MG63 (cell line): ENCODE measurements around the gene LHFPL3. TPM values are rescaled to one million over a fixed set of nuclear protein-coding genes. Genes with fewer than 3 reads are reported as not detected.

Experiments
- DNase-seq: peaks from one replicate; pipeline ENCODE4 v3.0.0-alpha.2; 2020
- H3K27me3 ChIP-seq: fragments of 250-450 bp; sonication (Bioruptor Pico); 2 replicates; pipeline ENCODE4 v1.5.1; 2020; ENCODE audit warnings: mild to moderate bottlenecking, moderate library complexity
- H3K36me3 ChIP-seq: fragments of 250-450 bp; sonication (Bioruptor Pico); 2 replicates; pipeline ENCODE4 v1.5.1; 2020; ENCODE audit warnings: mild to moderate bottlenecking, moderate library complexity
- H3K4me3 ChIP-seq: fragments of 250-450 bp; sonication (Bioruptor Pico); 2 replicates; pipeline ENCODE4 v1.5.1; 2020; ENCODE audit warnings: mild to moderate bottlenecking, moderate library complexity
- H3K9me3 ChIP-seq: fragments of 250-450 bp; sonication (Bioruptor Pico); 2 replicates; pipeline ENCODE4 v1.5.1; 2020; ENCODE audit warnings: mild to moderate bottlenecking, moderate library complexity
- total RNA-seq: library from RNA; depleted of rRNA; stranded (reverse); fragments of >200 nt; shearing (Covaris generic); gene quantifications from 2 replicates; pipeline ENCODE4 v1.2.3, GENCODE V29; 2014; ENCODE audit warnings: low replicate concordance

The LHFPL3 gene
- total RNA-seq, 1 experiment from 2014 or later = not detected

DNA sequence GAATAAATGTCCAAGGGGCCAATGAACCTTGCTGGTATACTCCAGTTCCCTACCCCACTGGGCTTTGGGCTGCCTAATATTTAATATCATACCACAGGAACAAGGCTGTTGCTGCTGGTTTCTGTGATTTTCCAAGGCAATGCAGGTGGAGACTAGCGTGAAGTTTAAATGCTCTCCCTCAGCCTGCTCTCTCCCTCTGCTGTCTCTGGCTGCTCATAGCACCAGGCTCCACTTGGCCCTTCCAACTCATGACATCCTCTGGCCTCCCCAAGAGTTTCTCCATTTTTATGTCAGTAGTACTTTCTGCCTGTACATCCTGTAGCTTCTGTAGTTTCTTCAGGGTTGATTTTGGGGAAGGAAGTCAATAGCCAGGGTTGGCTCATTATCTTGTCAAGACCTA is 103.5 kb downstream of the LHFPL3 start:
- H3K27me3 ChIP-seq = no peaks in the 10 kb centered on the region
- no peak for DNase-seq
- no peak overlapping the region for H3K4me3 ChIP-seq
- no peaks in the 10 kb centered on the region for H3K9me3 ChIP-seq
- H3K36me3 ChIP-seq = no peaks in the 10 kb centered on the region

DNA sequence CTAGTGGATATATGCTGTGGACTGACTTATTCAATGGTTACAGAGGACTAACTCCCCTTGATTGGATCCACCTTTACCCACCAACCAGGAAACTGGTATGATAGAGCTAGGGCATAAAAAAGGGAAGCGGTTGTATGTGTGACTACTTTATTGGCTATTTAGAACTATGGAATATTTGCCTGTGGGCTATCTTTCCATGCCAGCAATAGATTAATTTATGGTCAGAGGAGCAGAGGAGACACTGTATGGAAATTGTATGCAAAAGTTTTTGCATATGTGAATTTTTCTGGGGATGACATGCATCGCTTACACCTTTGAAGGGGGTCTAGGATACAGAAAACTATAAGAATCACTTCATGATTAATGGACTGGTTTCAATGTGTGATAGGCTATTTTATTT is 105.7 kb downstream of the LHFPL3 start:
- H3K9me3 ChIP-seq = no peaks in the 10 kb centered on the region
- H3K27me3 ChIP-seq = no peaks in the 10 kb centered on the region
- DNase-seq = no peak
- no peaks in the 10 kb centered on the region for H3K36me3 ChIP-seq
- no peak overlapping the region for H3K4me3 ChIP-seq

DNA sequence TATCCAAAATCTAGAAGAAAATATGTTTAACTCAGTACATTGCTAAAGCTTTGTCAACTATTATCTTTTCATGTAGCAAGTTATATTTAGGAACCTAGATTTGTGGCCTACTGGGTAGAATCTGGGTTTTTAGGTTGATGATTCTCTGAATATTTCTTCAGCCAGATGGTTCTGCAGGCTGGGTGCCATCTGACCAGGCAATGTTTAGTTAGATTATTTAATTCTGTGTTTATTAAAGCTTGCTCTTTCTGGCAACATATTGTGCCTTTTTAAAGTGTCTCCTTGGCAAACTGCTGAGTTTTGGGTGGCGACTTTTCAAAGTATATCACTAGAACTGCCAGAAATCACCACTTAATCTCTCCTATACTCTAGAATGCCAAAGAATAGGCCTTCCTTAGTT is 114.1 kb downstream of the LHFPL3 start:
- Histone ChIP-seq H3K27me3 (no peaks in the 10 kb centered on the region), H3K4me3 (no peak overlapping the region), H3K9me3 (no peaks in the 10 kb centered on the region), H3K36me3 (no peaks in the 10 kb centered on the region)
- DNase-seq = no peak

DNA sequence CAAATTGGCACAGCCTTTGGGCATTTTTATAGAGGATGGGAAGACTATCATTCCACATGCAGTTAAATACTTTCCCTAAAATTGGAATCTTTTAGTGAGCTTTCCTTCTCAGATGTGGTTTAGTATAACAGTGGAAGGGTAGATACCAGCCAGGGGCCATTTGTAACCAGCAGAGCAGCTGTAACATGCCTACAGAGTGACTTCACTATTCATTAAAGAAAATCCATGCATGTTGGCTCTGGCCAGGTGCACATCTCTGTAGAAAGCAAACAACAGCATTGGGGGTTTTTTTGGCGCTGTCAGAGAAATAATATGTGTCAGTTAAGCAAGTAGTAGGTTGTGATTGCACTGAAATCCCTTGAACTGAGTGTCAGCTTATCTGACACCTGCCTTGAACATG is 115.6 kb downstream of the LHFPL3 start:
- no peaks in the 10 kb centered on the region for H3K27me3 ChIP-seq
- no peak overlapping the region for H3K4me3 ChIP-seq
- H3K36me3 ChIP-seq = no peaks in the 10 kb centered on the region
- no peak for DNase-seq
- no peaks in the 10 kb centered on the region for H3K9me3 ChIP-seq

DNA sequence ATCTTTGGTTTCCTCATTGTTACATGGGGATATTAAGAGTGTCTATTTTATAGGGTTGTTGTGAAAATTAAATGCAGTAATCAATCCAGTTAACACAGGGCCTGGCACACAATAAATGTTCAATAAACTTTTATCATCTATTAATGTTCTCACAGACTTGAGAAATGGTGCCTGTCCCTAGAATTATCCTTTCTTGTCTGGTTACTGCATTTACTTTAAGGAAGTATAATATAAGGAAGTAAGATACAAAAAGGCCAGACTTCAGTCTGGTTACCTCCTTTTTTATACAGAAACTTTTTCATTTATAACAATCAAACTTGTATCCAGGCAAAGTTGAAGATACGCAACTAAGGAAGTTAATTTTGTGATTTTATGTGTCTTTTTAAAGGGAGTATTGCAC is 117.0 kb downstream of the LHFPL3 start:
- no peak for DNase-seq
- no peak overlapping the region for H3K4me3 ChIP-seq
- H3K9me3 ChIP-seq = no peaks in the 10 kb centered on the region
- no peaks in the 10 kb centered on the region for H3K27me3 ChIP-seq
- H3K36me3 ChIP-seq = no peaks in the 10 kb centered on the region

DNA sequence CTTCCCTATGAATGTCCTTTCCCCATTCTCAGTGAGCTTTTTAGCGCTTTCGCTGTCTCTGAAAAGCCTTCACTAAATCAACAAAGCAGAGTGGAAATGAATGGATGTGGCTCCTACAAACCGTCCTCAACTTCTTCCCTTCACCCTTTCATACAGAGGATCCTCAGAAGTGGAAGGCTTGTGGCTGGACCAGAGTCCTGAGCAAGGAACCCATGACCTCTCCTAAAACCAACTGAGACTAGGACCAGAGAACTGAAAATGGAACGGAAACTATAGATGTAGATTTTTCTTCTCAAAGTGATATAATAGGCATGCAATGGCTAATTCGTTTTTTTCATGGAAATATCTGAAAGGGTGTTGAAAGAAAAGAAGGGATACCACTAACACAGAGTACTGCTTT is 122.5 kb downstream of the LHFPL3 start:
- H3K4me3 ChIP-seq = no peak overlapping the region
- DNase-seq = no peak
- no peaks in the 10 kb centered on the region for H3K9me3 ChIP-seq

DNA sequence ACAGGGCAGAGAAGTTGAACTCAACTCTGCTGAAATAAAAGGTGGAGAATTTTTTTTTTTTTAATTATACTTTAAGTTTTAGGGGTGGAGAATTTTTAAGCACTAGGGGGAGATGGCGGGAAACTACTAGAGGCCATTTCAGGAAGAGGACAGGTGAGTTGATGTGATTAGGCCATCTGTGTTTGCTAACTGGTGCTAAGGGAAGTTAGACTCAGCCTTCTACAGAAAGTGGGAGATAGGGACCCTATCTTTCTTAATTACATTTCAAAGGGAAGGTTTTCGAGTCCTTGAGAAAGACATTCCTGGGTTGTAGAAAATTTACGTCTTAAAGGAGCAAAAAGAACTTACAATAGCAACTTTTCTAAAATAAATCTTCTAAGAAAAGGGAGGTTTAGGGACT is 124.8 kb downstream of the LHFPL3 start:
- no peaks in the 10 kb centered on the region for H3K9me3 ChIP-seq
- no peak for DNase-seq
- no peak overlapping the region for H3K4me3 ChIP-seq
- no peaks in the 10 kb centered on the region for H3K27me3 ChIP-seq
- H3K36me3 ChIP-seq = no peaks in the 10 kb centered on the region

More for the DNA sequence above, 122.5 kb downstream of the LHFPL3 start:
- no peaks in the 10 kb centered on the region for H3K36me3 ChIP-seq
- no peaks in the 10 kb centered on the region for H3K27me3 ChIP-seq

DNA sequence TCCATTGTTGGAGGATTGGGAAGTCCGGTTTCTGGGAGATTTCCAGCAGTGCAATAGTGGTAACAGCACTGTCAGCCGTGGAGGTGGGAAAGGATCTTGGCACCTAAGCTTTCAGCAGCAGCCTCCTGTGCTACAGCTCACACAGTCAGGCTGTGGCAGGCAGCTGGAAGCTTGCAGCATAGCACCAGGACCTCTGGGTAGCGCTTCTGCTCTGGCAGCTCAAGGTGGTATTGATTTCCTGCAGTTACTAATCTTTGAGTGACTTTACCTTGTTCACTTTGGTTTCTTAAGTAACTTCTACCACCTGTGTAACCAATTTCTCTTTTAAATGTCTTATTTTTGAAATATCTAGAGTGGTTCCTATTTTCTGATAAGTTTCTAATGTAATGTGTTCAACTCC is 130.5 kb downstream of the LHFPL3 start:
- H3K4me3 ChIP-seq = no peak overlapping the region
- no peaks in the 10 kb centered on the region for H3K36me3 ChIP-seq
- no peaks in the 10 kb centered on the region for H3K27me3 ChIP-seq
- no peak for DNase-seq
- H3K9me3 ChIP-seq = no peaks in the 10 kb centered on the region

DNA sequence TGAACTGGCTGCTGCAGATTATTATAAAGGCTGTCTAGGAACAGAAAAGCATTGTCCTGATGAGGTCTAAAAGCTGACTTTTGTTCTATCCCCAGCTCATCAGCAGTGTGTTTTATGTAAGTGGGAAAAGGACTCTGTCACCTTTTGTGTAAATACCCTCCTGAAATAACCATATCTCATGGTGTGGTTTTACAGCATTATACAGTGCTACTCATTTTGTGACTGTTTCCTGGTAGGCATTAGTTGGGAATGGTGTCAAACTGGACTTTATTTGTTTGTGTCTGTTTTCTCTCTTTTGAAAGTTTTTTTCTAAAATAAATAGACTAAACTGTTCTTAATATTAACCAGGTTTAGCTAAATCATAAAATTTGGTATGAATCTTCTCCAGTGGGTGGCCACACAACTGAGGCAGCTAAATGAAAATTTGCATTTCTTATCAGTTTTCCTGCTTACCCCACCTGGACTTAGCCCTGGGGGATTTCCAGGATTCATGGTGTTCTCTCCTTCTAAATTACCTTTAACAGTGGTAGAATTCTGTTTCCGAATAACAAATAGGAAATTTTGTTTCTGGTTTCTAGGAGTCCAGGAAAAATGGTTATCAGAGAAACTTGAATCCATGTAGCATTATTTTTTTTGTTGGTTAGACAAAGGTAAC is 140.9 kb downstream of the LHFPL3 start:
- H3K9me3 ChIP-seq = no peaks in the 10 kb centered on the region
- no peak for DNase-seq

DNA sequence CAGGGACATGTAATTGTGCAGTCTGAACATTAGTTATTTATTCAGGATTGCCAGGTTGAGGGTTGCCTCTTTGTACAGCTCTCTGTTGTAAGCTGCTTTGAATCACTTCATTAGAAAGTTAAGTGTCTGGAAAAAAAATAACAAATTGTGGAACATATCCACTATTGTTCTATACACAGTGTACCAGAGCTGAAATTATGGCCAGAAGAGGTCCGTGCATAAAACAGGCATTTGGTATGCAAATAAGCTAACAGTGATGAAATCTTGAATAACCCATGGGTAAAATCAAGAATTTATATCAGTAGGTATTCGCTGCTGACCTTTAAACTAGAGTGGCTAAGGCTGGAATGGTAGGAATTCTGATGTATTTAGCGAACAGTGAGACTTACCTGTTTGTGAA is 152.1 kb downstream of the LHFPL3 start:
- no peak for DNase-seq
- Histone ChIP-seq H3K9me3 (no peaks in the 10 kb centered on the region), H3K4me3 (no peak overlapping the region), H3K36me3 (no peaks in the 10 kb centered on the region), H3K27me3 (no peaks in the 10 kb centered on the region)

More for the DNA sequence above, 140.9 kb downstream of the LHFPL3 start:
- no peak overlapping the region for H3K4me3 ChIP-seq
- H3K36me3 ChIP-seq = no peaks in the 10 kb centered on the region
- no peaks in the 10 kb centered on the region for H3K27me3 ChIP-seq

DNA sequence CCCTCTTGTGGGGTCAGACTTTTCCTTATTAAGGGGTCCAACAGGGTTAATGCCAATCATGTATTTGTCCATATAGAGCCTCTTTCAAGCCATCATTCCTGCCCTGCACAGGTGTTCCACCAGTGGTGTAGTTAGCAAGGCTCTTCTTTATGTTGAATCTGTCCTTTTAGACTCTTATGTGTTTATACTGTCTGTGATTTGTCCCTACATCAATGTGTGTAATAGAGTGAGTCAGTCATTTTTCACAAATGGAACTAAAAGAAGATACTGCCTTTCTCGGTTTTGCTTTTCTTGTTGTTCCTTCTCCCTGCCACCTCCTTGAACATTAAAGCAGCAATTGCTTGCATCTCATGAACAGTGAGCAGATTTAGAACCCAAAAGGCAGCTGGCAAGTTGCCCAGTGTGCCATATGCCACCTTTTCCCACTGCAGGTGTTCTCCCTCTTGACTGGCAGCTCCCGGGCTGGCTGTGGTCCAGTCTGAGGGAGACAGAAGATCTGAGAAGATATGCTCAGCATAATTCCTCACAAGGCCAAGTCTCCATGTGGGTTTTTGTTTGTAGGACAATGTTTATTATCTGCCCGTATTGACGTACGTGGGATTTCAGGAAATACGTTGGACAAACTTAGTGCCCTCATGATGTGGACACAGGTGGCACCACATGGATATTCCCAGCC is 154.1 kb downstream of the LHFPL3 start:
- no peaks in the 10 kb centered on the region for H3K36me3 ChIP-seq

DNA sequence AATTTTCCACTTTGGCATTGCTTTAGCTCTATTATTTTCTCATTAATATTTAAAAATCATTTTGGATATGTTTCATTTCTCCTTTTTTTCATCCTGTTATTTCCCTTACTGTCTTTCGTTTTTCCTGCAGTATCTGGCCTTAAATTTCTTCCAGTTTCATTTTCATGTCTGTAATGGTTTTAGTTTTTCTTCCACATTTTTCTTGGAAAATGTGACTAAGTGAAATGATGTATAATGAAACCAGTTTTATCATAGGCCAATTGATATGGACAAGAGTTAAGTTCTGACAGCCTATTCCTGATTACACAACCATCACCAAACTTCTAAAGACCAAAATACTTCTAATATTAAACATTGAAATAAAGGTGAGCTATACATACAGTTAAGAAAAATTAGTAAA is 158.5 kb downstream of the LHFPL3 start:
- no peaks in the 10 kb centered on the region for H3K27me3 ChIP-seq
- no peaks in the 10 kb centered on the region for H3K9me3 ChIP-seq
- no peak overlapping the region for H3K4me3 ChIP-seq
- DNase-seq = no peak
- H3K36me3 ChIP-seq = no peaks in the 10 kb centered on the region

More for the DNA sequence above, 154.1 kb downstream of the LHFPL3 start:
- Histone ChIP-seq H3K4me3 (no peak overlapping the region), H3K27me3 (no peaks in the 10 kb centered on the region), H3K9me3 (no peaks in the 10 kb centered on the region)
- no peak for DNase-seq

DNA sequence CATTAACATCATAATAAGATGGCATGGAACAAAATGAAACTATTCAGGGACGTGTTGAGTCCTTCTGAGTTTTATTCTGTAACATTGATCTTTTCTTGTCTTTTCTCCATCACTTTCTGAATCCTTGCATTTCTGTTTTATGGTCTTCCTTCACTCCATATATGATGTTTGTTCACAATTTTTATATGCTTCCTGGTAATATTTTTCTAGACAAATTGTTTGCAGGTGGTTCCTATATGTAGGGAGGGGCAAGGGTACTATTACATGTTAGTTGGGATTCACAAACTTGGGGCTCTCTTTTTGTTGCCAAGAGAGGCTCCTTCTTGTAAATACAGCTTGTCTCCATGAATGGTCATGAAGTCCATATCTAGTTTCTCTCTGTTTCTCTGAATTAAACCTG is 159.2 kb downstream of the LHFPL3 start:
- H3K36me3 ChIP-seq = no peaks in the 10 kb centered on the region
- H3K27me3 ChIP-seq = no peaks in the 10 kb centered on the region
- H3K4me3 ChIP-seq = no peak overlapping the region
- no peaks in the 10 kb centered on the region for H3K9me3 ChIP-seq
- DNase-seq = no peak

DNA sequence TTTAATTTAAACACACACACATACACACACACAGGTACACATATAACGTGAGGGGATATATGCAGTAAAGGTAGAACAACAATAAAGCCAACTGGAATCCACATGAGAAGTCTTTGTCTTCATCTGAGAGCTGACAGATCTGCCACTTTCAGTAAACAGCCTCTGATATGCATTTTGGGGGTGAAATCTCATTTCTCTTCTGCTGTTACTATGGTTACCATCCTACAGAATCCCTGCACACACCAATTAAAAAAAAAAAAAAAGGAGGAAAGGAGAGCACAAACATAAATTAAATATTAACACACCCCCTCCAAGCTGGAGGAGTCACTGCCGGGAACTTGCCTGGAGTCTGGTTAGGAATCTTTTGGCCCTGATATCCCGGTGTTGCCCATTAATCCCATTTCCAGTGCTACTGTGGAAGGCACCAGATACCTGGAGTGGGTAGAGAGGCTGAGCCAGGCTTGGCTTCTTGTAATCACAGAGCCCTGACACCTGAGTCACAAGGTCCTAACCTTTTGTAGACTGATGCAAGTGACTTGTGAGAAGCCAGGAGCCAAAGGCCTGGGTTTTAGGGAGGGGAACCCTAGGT is 169.1 kb downstream of the LHFPL3 start:
- no peaks in the 10 kb centered on the region for H3K36me3 ChIP-seq
- no peak for DNase-seq
- no peak overlapping the region for H3K4me3 ChIP-seq
- no peaks in the 10 kb centered on the region for H3K9me3 ChIP-seq
- no peaks in the 10 kb centered on the region for H3K27me3 ChIP-seq

DNA sequence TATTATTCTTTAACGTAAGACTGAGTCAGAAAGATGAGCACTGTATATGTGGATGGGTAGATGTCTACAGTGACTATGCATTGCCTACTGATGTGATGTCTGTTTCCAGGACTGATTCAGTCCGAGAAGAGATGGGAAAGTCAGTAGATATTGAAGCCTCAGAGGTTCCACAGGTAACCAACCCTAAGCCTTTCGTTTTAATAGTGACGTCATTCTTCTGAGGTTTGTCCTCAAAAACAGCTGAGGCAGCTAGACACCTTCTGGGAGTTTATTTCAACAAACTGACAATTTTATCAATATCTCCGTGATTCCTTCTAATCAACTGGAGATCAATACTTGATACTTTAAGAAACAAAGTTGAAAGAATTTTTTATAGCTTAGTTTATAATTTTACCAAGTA is 171.6 kb downstream of the LHFPL3 start:
- Histone ChIP-seq H3K27me3 (no peaks in the 10 kb centered on the region), H3K36me3 (no peaks in the 10 kb centered on the region), H3K4me3 (no peak overlapping the region), H3K9me3 (no peaks in the 10 kb centered on the region)
- no peak for DNase-seq

DNA sequence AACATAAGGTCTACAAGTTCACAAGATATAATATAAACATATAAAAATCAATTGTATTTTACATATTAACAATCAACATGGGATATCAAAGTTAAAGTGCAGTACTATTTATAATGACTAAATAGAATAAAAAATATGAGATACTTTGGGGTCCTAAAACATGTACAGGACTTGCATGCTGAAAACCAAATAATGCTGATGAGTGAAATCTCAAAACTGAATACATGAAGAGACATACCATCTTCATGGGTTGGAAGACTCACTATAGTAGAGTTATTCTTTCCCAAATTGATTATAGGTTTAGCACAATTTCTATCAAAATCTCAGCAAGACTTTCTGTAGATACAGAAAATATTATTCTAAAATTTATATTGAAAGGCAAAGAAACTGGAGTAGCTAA is 181.5 kb downstream of the LHFPL3 start:
- DNase-seq = no peak
- no peak overlapping the region for H3K4me3 ChIP-seq
- no peaks in the 10 kb centered on the region for H3K27me3 ChIP-seq

DNA sequence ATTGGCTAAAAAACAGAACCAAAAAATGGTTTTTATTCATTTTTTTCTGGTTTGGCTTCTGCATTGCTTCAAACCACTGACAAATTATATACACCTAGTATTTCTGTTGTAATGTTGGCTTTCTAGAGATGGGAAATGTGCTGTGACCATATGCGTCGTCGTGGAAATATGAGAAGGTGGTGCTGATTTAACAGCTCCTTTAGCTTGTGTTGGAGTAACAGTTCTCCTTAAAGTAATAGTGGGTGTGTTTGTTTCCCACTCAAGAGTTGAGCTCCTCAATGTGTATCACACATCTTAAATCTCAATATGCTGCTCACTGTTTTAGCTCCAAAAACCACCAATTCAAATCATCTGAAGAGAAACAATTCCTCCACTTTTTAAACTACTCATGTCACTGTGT is 196.4 kb downstream of the LHFPL3 start:
- Histone ChIP-seq H3K9me3 (no peaks in the 10 kb centered on the region), H3K36me3 (no peaks in the 10 kb centered on the region), H3K4me3 (no peak overlapping the region), H3K27me3 (no peaks in the 10 kb centered on the region)
- DNase-seq = no peak

More for the DNA sequence above, 181.5 kb downstream of the LHFPL3 start:
- Histone ChIP-seq H3K9me3 (no peaks in the 10 kb centered on the region), H3K36me3 (no peaks in the 10 kb centered on the region)

DNA sequence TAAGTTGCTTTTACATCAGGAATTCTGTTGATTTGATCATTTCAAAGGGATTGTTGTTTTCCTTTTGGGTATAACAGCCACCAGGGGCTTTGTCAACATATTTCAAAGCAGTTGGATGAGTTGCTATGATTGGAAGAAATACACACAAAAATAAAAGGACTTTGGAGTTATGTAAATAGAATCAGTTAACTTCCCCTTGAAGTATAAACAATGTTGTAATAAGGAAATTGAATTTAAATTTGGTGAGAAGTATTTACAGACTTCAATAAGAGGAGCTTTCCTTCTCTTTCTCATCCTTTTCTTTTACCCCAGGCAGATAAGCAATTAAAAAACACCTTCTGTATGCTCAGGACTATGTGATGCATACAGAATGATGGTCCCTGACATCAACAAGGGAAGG is 199.7 kb downstream of the LHFPL3 start:
- H3K27me3 ChIP-seq = no peaks in the 10 kb centered on the region
- no peaks in the 10 kb centered on the region for H3K9me3 ChIP-seq
- no peak for DNase-seq
- H3K36me3 ChIP-seq = no peaks in the 10 kb centered on the region
- no peak overlapping the region for H3K4me3 ChIP-seq
